Lower leg skin (tissue), 3 donors: Measurements from ENCODE around the gene NAXD.

Source experiments
- CTCF ChIP-seq, 3 donors: fragments of 450-650 bp; IDR thresholded peaks; one replicate each; pipeline ENCODE4 v1.5.1; 2016; ENCODE audit warnings: antibody characterized with exemption in 3 of 3, mild to moderate bottlenecking in 3 of 3, moderate library complexity in 2 of 3
- POLR2A ChIP-seq, 2 donors: fragments of 450-650 bp; IDR thresholded peaks; one replicate each; pipeline ENCODE4 v1.6.1; 2016 to 2017; ENCODE audit warnings: antibody characterized with exemption in 2 of 2, mild to moderate bottlenecking in 1 of 2, moderate library complexity in 1 of 2

GRCh38 chr13:110633776-110634175, 18.4 kb downstream of the NAXD start:
- TF ChIP-seq CTCF (IDR thresholded peaks at IDR 0.05) (no peak), POLR2A (IDR thresholded peaks at IDR 0.05) (no peak)
